HepG2 (cell line): ENCODE data around the gene RAD51C. TPM values are rescaled to one million over a fixed set of nuclear protein-coding genes. Genes with fewer than 3 reads are reported as not detected.

ENCODE experiments used
- BRD4 ChIP-seq: sonication (generic); formaldehyde crosslinking; IDR thresholded peaks from 2 replicates; pipeline ENCODE4 v1.4.0; 2020; ENCODE audit warnings: missing genetic modification reagents
- GTF2F1 ChIP-seq: fragments of 150-350 bp; IDR thresholded peaks from 2 replicates; pipeline ENCODE4 v1.6.1; 2014; ENCODE audit warnings: low read length
- JDP2 ChIP-seq: sonication (generic); formaldehyde crosslinking; IDR thresholded peaks from 2 replicates; pipeline ENCODE4 v1.8.1; 2022; ENCODE audit warnings: missing genetic modification reagents, borderline replicate concordance
- MTF1 ChIP-seq: sonication (generic); formaldehyde crosslinking; IDR thresholded peaks from 2 replicates; pipeline ENCODE4 v1.5.0; 2020; ENCODE audit warnings: missing genetic modification reagents
- NFKBIZ ChIP-seq: IDR thresholded peaks from 2 replicates; pipeline ENCODE4 v1.6.1; 2018; ENCODE audit warnings: missing genetic modification reagents, missing compliant biosample characterization
- PRPF4 ChIP-seq: fragments of 200-400 bp; formaldehyde crosslinking; IDR thresholded peaks from 2 replicates; pipeline ENCODE4 v1.6.1; 2016; ENCODE audit warnings: low read length, low read depth; ENCODE audit not compliant: poor library complexity, severe bottlenecking
- RARA ChIP-seq: IDR thresholded peaks from 2 replicates; pipeline ENCODE4 v1.6.1; 2016; ENCODE audit warnings: missing genetic modification reagents, missing compliant biosample characterization
- SALL2 ChIP-seq: sonication (generic); formaldehyde crosslinking; IDR thresholded peaks from 2 replicates; pipeline ENCODE4 v1.8.1; 2023; ENCODE audit warnings: mild to moderate bottlenecking, missing genetic modification reagents, inconsistent platforms
- SKI ChIP-seq: fragments of 450-650 bp; IDR thresholded peaks from one replicate; pipeline ENCODE4 v1.6.1; 2018; ENCODE audit warnings: mild to moderate bottlenecking; ENCODE audit not compliant: partially characterized antibody
- SP140L ChIP-seq: sonication (generic); formaldehyde crosslinking; IDR thresholded peaks from 2 replicates; pipeline ENCODE4 v1.4.0; 2020; ENCODE audit warnings: missing genetic modification reagents, borderline replicate concordance
- TP53 ChIP-seq: sonication (generic); formaldehyde crosslinking; conservative IDR thresholded peaks from 2 replicates; pipeline ENCODE4 v1.4.0; 2020; ENCODE audit warnings: missing genetic modification reagents
- U2AF2 ChIP-seq: fragments of 200-400 bp; formaldehyde crosslinking; IDR thresholded peaks from 2 replicates; pipeline ENCODE4 v1.6.1; 2017; ENCODE audit warnings: low read depth, mild to moderate bottlenecking, low read length
- ZBTB7A ChIP-seq: sonication (generic); formaldehyde crosslinking; IDR thresholded peaks from 2 replicates; pipeline ENCODE4 v1.8.0; 2022; ENCODE audit warnings: mild to moderate bottlenecking, missing genetic modification reagents
- ZSCAN20 ChIP-seq: sonication (generic); formaldehyde crosslinking; IDR thresholded peaks from 2 replicates; pipeline ENCODE4 v1.4.0; 2020; ENCODE audit warnings: missing genetic modification reagents, mild to moderate bottlenecking, borderline replicate concordance
- ZSCAN30 ChIP-seq: sonication (generic); formaldehyde crosslinking; IDR thresholded peaks from 2 replicates; pipeline ENCODE4 v1.5.0; 2020; ENCODE audit warnings: mild to moderate bottlenecking, missing genetic modification reagents
- polyA plus RNA-seq, 8 experiments: library from polyadenylated mRNA; depleted of rRNA in 3 of 8; stranded (reverse) in 7 of 8; unstranded in 1 of 8; fragments of >200 nt; fragmentation: Illumina TruSeq in 4 of 8; extraction: Trizol in 4 of 8; gene quantifications; 2 replicates each; pipeline versions ENCODE4 v1.2.1 to v1.2.3, GENCODE V29; 2011 to 2016; ENCODE audit warnings: low read depth in 4 of 8, missing spikeins in 1 of 8, mixed read lengths in 1 of 8; ENCODE audit not compliant: insufficient read depth in 1 of 8
- total RNA-seq, 5 experiments: library from RNA; depleted of rRNA; stranded (reverse); fragments of >200 nt; fragmentation: Illumina TruSeq; extraction: Trizol; gene quantifications; 2 replicates each; pipeline ENCODE4 v1.2.3, GENCODE V29; 2016; ENCODE audit warnings: low read depth in 1 of 5
- TF ChIP-seq, protein P1 (sequence below): sonication (generic); formaldehyde crosslinking; IDR thresholded peaks from 2 replicates; pipeline ENCODE4 v1.4.0; 2020; ENCODE audit warnings: missing genetic modification reagents
- TF ChIP-seq, protein P2 (sequence below): sonication (generic); formaldehyde crosslinking; IDR thresholded peaks from 2 replicates; pipeline ENCODE4 v1.4.0; 2020; ENCODE audit warnings: missing genetic modification reagents, borderline replicate concordance
- TF ChIP-seq, protein P3 (sequence below): sonication (generic); formaldehyde crosslinking; conservative IDR thresholded peaks from 2 replicates; pipeline ENCODE4 v1.4.0; 2020; ENCODE audit warnings: missing genetic modification reagents
- TF ChIP-seq, protein P4 (sequence below): sonication (generic); formaldehyde crosslinking; IDR thresholded peaks from 2 replicates; pipeline ENCODE4 v1.4.0; 2020; ENCODE audit warnings: mild to moderate bottlenecking, missing genetic modification reagents
- TF ChIP-seq, protein P5 (sequence below): IDR thresholded peaks from 2 replicates; pipeline ENCODE4 v1.6.1; 2016; ENCODE audit warnings: missing compliant biosample characterization, missing genetic modification reagents, borderline replicate concordance

Gene RAD51C
- total and polyA plus RNA-seq, 2 of the 13 experiments (the other 11 are each of a cell fraction or from before 2014, with no cell fraction given), result 38.5 to 106 TPM

DNA sequence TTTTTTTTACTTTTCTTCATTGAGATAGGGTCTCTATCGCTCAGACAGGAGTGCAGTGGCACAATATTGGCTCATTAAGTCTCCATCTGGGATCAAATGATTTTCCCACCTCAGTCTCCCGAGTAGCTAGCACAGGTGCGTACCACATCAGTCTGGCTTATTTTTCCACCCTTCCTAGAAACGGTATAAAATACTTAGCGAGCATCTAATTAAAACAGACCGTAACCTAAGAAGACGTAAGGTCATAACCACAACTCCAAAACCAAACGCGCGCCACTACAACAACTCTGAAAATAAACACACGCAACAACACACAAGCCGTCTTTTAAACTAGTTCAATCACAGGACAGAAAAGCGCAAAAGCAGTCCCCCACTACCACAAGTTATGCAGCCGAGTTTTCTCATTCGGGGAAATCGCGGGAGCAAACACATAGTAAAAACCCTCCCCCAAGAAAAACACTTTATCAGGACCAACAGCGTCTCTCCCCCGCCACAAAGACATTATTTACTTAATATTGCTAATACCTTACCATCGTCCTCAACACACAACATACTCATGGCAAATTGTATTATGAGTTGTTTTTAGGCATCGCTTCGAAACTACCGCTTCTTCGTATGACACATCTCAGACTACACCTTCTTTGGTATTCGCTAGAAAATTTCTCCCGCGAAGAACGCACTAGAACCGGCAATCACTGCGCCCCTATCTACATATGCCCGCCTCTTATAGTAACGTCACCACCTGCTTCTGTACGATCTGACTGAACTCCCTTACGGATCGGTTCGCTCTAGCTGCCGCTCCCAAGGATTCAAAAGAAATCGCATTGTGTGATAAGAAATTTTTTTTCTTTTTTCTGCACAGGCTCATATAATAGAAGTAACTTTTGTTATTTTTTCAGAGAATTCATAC lies 33.3 kb upstream of the RAD51C start (continued):
- TF ChIP-seq, protein P1, sequence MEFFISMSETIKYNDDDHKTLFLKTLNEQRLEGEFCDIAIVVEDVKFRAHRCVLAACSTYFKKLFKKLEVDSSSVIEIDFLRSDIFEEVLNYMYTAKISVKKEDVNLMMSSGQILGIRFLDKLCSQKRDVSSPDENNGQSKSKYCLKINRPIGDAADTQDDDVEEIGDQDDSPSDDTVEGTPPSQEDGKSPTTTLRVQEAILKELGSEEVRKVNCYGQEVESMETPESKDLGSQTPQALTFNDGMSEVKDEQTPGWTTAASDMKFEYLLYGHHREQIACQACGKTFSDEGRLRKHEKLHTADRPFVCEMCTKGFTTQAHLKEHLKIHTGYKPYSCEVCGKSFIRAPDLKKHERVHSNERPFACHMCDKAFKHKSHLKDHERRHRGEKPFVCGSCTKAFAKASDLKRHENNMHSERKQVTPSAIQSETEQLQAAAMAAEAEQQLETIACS (CRISPR knock-in tag), result 0 out of 2 replicates have a peak, but pooled peaks have one; percentile 40
- TF ChIP-seq, protein P2, sequence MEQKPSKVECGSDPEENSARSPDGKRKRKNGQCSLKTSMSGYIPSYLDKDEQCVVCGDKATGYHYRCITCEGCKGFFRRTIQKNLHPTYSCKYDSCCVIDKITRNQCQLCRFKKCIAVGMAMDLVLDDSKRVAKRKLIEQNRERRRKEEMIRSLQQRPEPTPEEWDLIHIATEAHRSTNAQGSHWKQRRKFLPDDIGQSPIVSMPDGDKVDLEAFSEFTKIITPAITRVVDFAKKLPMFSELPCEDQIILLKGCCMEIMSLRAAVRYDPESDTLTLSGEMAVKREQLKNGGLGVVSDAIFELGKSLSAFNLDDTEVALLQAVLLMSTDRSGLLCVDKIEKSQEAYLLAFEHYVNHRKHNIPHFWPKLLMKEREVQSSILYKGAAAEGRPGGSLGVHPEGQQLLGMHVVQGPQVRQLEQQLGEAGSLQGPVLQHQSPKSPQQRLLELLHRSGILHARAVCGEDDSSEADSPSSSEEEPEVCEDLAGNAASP (CRISPR knock-in tag), result peak; percentile 77
- no peak for TF ChIP-seq PRPF4
- peak; percentile 57 for TF ChIP-seq SKI
- TF ChIP-seq, protein P3, sequence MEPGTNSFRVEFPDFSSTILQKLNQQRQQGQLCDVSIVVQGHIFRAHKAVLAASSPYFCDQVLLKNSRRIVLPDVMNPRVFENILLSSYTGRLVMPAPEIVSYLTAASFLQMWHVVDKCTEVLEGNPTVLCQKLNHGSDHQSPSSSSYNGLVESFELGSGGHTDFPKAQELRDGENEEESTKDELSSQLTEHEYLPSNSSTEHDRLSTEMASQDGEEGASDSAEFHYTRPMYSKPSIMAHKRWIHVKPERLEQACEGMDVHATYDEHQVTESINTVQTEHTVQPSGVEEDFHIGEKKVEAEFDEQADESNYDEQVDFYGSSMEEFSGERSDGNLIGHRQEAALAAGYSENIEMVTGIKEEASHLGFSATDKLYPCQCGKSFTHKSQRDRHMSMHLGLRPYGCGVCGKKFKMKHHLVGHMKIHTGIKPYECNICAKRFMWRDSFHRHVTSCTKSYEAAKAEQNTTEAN (CRISPR knock-in tag), result 0 out of 2 replicates have a peak, but pooled peaks have one; percentile 50
- TF ChIP-seq MTF1 (CRISPR knock-in tag), result peak; percentile 45; the same call in 1 of the 2 replicates
- TF ChIP-seq SALL2 (CRISPR knock-in tag), result peak; percentile 93
- TF ChIP-seq ZSCAN30, result peak; percentile 83; the same call in 1 of the 2 replicates
- TF ChIP-seq, protein P4, sequence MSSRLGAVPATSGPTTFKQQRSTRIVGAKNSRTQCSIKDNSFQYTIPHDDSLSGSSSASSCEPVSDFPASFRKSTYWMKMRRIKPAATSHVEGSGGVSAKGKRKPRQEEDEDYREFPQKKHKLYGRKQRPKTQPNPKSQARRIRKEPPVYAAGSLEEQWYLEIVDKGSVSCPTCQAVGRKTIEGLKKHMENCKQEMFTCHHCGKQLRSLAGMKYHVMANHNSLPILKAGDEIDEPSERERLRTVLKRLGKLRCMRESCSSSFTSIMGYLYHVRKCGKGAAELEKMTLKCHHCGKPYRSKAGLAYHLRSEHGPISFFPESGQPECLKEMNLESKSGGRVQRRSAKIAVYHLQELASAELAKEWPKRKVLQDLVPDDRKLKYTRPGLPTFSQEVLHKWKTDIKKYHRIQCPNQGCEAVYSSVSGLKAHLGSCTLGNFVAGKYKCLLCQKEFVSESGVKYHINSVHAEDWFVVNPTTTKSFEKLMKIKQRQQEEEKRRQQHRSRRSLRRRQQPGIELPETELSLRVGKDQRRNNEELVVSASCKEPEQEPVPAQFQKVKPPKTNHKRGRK (CRISPR knock-in tag), result 0 out of 2 replicates have a peak, but pooled peaks have one; percentile 81
- no peak for TF ChIP-seq BRD4
- 0 out of 2 replicates have a peak, but pooled peaks have one; percentile 58 for TF ChIP-seq ZSCAN20 (CRISPR knock-in tag)
- TF ChIP-seq, protein P5, sequence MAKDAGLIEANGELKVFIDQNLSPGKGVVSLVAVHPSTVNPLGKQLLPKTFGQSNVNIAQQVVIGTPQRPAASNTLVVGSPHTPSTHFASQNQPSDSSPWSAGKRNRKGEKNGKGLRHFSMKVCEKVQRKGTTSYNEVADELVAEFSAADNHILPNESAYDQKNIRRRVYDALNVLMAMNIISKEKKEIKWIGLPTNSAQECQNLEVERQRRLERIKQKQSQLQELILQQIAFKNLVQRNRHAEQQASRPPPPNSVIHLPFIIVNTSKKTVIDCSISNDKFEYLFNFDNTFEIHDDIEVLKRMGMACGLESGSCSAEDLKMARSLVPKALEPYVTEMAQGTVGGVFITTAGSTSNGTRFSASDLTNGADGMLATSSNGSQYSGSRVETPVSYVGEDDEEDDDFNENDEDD, result peak; percentile 82
- peak; percentile 93 for TF ChIP-seq NFKBIZ (CRISPR knock-in tag)
- peak; percentile 74 for TF ChIP-seq JDP2 (CRISPR knock-in tag)
- TF ChIP-seq SP140L (CRISPR knock-in tag), result peak; percentile 99
- TF ChIP-seq ZBTB7A (CRISPR knock-in tag), result peak; percentile 57; the same call in 1 of the 2 replicates
- TF ChIP-seq GTF2F1, result peak; percentile 100
- peak; percentile 34; the same call in 1 of the 2 replicates for TF ChIP-seq TP53 (CRISPR knock-in tag)
- peak; percentile 60 for TF ChIP-seq RARA (CRISPR knock-in tag)
- no peak for TF ChIP-seq U2AF2
